ENCODE results near the gene MRC1. TPM values are rescaled to one million over a fixed set of nuclear protein-coding genes. Genes with fewer than 3 reads are reported as not detected.
"Not testable (repeated sequence)": the region's sequence is repeated elsewhere in the genome, so short reads cannot be mapped to it uniquely, and the experiment has no call there.

The MRC1 gene
- total and polyA plus RNA-seq, 4 donors: 4.0 to 73.9 (median 43.8) TPM

- Histone ChIP-seq H3K27me3 (ENCODE audit: control insufficient read depth in 1 of 2, insufficient read depth in 2 of 2, low read length in 1 of 2) (no peaks in the 10 kb centered on the region), H3K9me3 (ENCODE audit: control insufficient read depth, low read length) (no peaks in the 10 kb centered on the region), H3K27ac (ENCODE audit: low read depth in 1 of 2, low read length in 2 of 2) (no peak within 1 kb of the TSS), H3K4me1 (ENCODE audit: control insufficient read depth in 1 of 2, insufficient read depth in 2 of 2, low read length in 2 of 2) (no peaks in the 10 kb centered on the region), H3K36me3 (ENCODE audit: control insufficient read depth in 1 of 2, insufficient read depth in 2 of 2, low read length in 1 of 2) (no peaks in the 10 kb centered on the region), H3K4me3 (ENCODE audit: low read length in 2 of 2) (no peak within 1 kb of the TSS)
- no peak for DNase-seq
- ATAC-seq (ENCODE audit: low FRiP score): no peak
- WGBS, 2 donors: 49 to 56% methylated on average over 3 of the region's 3 CpGs
- intact Hi-C loops (cut with DNase I): no loop called here
Measured at GRCh38 chr10:17951868-17952371, 142.8 kb downstream of the MRC1 start, which contains the start of gene SLC39A12. Gene SLC39A12, plus strand, starts transcription at chr10:17951918. Its CDS starts 1,359 bp downstream, at chr10:17953277.

- H3K36me3 ChIP-seq (ENCODE audit: control insufficient read depth in 1 of 2, insufficient read depth in 2 of 2, low read length in 1 of 2); ATAC-seq (ENCODE audit: low FRiP score): not testable (repeated sequence)
- WGBS, 2 donors: 72 to 76% methylated on average over 10 of the region's 10 CpGs
Measured at GRCh38 chr10:17954372-17954771, 145.2 kb downstream of the MRC1 start.

GRCh38 chr10:17954861-17955260 lies 145.7 kb downstream of the MRC1 start:
- no peak for DNase-seq
- no peak overlapping the region for H3K27ac ChIP-seq (ENCODE audit: low read depth in 1 of 2, low read length in 2 of 2)
- no peaks in the 10 kb centered on the region for H3K36me3 ChIP-seq (ENCODE audit: control insufficient read depth in 1 of 2, insufficient read depth in 2 of 2, low read length in 1 of 2)
- no peaks in the 10 kb centered on the region for H3K4me1 ChIP-seq (ENCODE audit: control insufficient read depth in 1 of 2, insufficient read depth in 2 of 2, low read length in 2 of 2)
- no peak overlapping the region for H3K4me3 ChIP-seq (ENCODE audit: low read length in 2 of 2)
- intact Hi-C loops (cut with DNase I): no loop called here
- no peaks in the 10 kb centered on the region for H3K27me3 ChIP-seq (ENCODE audit: control insufficient read depth in 1 of 2, insufficient read depth in 2 of 2, low read length in 1 of 2)
- 64 to 65% methylated on average over 2 of the region's 2 CpGs for WGBS, 2 donors
- no peak for ATAC-seq (ENCODE audit: low FRiP score)
- peaks cover 3% of the 10 kb centered on the region for H3K9me3 ChIP-seq (ENCODE audit: control insufficient read depth, low read length)

More at GRCh38 chr10:17954372-17954771, 145.2 kb downstream of the MRC1 start:
- intact Hi-C loops (cut with DNase I); H3K4me1 ChIP-seq (ENCODE audit: control insufficient read depth in 1 of 2, insufficient read depth in 2 of 2, low read length in 2 of 2); H3K4me3 ChIP-seq (ENCODE audit: low read length in 2 of 2); H3K27me3 ChIP-seq (ENCODE audit: control insufficient read depth in 1 of 2, insufficient read depth in 2 of 2, low read length in 1 of 2); H3K9me3 ChIP-seq (ENCODE audit: control insufficient read depth, low read length); H3K27ac ChIP-seq (ENCODE audit: low read depth in 1 of 2, low read length in 2 of 2); DNase-seq: not testable (repeated sequence)

GRCh38 chr10:17958049-17958448 lies 148.9 kb downstream of the MRC1 start:
- Histone ChIP-seq H3K27me3 (ENCODE audit: control insufficient read depth in 1 of 2, insufficient read depth in 2 of 2, low read length in 1 of 2) (no peaks in the 10 kb centered on the region), H3K4me1 (ENCODE audit: control insufficient read depth in 1 of 2, insufficient read depth in 2 of 2, low read length in 2 of 2) (no peaks in the 10 kb centered on the region), H3K4me3 (ENCODE audit: low read length in 2 of 2) (no peak overlapping the region), H3K36me3 (ENCODE audit: control insufficient read depth in 1 of 2, insufficient read depth in 2 of 2, low read length in 1 of 2) (no peaks in the 10 kb centered on the region), H3K27ac (ENCODE audit: low read depth in 1 of 2, low read length in 2 of 2) (no peak overlapping the region), H3K9me3 (ENCODE audit: control insufficient read depth, low read length) (peaks cover 3% of the 10 kb centered on the region)
- DNase-seq (no peak), ATAC-seq (ENCODE audit: low FRiP score) (no peak)
- intact Hi-C loops (cut with DNase I): no loop called here
- 94% methylated on average over 7 of the region's 7 CpGs for WGBS, 2 donors

- Histone ChIP-seq H3K4me3 (ENCODE audit: low read length in 2 of 2) (no peak overlapping the region), H3K9me3 (ENCODE audit: control insufficient read depth, low read length) (peaks cover 3% of the 10 kb centered on the region), H3K4me1 (ENCODE audit: control insufficient read depth in 1 of 2, insufficient read depth in 2 of 2, low read length in 2 of 2) (no peaks in the 10 kb centered on the region), H3K27ac (ENCODE audit: low read depth in 1 of 2, low read length in 2 of 2) (no peak overlapping the region), H3K27me3 (ENCODE audit: control insufficient read depth in 1 of 2, insufficient read depth in 2 of 2, low read length in 1 of 2) (no peaks in the 10 kb centered on the region), H3K36me3 (ENCODE audit: control insufficient read depth in 1 of 2, insufficient read depth in 2 of 2, low read length in 1 of 2) (no peaks in the 10 kb centered on the region)
- ATAC-seq (ENCODE audit: low FRiP score): no peak
- no peak for DNase-seq
- 75 to 80% methylated on average over 2 of the region's 2 CpGs for WGBS, 2 donors
- intact Hi-C loops (cut with DNase I): no loop called here
Measured at GRCh38 chr10:17959870-17960269, 150.7 kb downstream of the MRC1 start.

Small RNA genes within 50 kb of the gene (microRNA-seq; reads per million reads assigned to microRNA genes)
- 14.3 to 53.7 reads per million in 2 donors for gene MIR511

Other genes starting within 250 kb of the MRC1 start
- 100 to 1,000 TPM in 1 of 2 donors, 10 to 100 TPM in 1; 52.8 to 103 TPM for gene HACD1, start 192.0 kb upstream of the MRC1 start, total RNA-seq
- 10 to 100 TPM; 38.6 to 39.1 TPM for gene HACD1, start 192.0 kb upstream of the MRC1 start, polyA plus RNA-seq
- 10 to 100 TPM; 21.8 to 28.6 TPM for gene STAM, start 165.2 kb upstream of the MRC1 start, total RNA-seq
- gene STAM, start 165.2 kb upstream of the MRC1 start, polyA plus RNA-seq: 10 to 100 TPM in 1 of 2 donors, 1 to 10 TPM in 1; 8.7 to 10.5 TPM
- 1 to 10 TPM; 1.1 to 1.7 TPM for gene TMEM236, start 57.1 kb upstream of the MRC1 start, total RNA-seq
- 1 to 10 TPM in 1 of 2 donors, under 1 TPM in 1; 0.08 to 1.5 TPM for gene TMEM236, start 57.1 kb upstream of the MRC1 start, polyA plus RNA-seq
- gene SLC39A12, start 142.6 kb downstream of the MRC1 start, total RNA-seq: under 1 TPM; 0.27 to 0.32 TPM
- gene SLC39A12, start 142.6 kb downstream of the MRC1 start, polyA plus RNA-seq: not detected